ENCODE measurements around the gene THBS3.
"Not testable (repeated sequence)": the region's sequence is repeated elsewhere in the genome, so short reads cannot be mapped to it uniquely, and the experiment has no call there.

Gene THBS3

GRCh38 chr1:155206891-155207805, 549 bp downstream of the THBS3 start:
- peak; percentile 86 to 96 (median 94) for DNase-seq

- no peak for DNase-seq
Observed at GRCh38 chr1:155205969-155206593, 1.6 kb downstream of the THBS3 start.

GRCh38 chr1:155205035-155205434, 2.7 kb downstream of the THBS3 start:
- DNase-seq: no peak

- DNase-seq: no peak
Observed at GRCh38 chr1:155202731-155203515, 4.8 kb downstream of the THBS3 start.

GRCh38 chr1:155202198-155202597, 5.5 kb downstream of the THBS3 start:
- no peak for DNase-seq

GRCh38 chr1:155200920-155201319, 6.8 kb downstream of the THBS3 start:
- no peak for DNase-seq

- DNase-seq: no peak
Observed at GRCh38 chr1:155199792-155200191, 7.9 kb downstream of the THBS3 start.

GRCh38 chr1:155198547-155198906, 9.2 kb downstream of the THBS3 start:
- DNase-seq: no peak

- no peak for DNase-seq
Observed at GRCh38 chr1:155197901-155198546, 9.7 kb downstream of the THBS3 start.

GRCh38 chr1:155196893-155197638, 10.6 kb downstream of the THBS3 start:
- no peak for DNase-seq

- DNase-seq: no peak
Observed at GRCh38 chr1:155196103-155196892, 11.4 kb downstream of the THBS3 start.

- DNase-seq: no peak
Observed at GRCh38 chr1:155195201-155196102, 12.2 kb downstream of the THBS3 start.

- DNase-seq: not testable (repeated sequence)
Observed at GRCh38 chr1:155193991-155194240, 13.8 kb downstream of the THBS3 start.

- DNase-seq: peak; percentile 91 to 96 (median 94)
Observed at GRCh38 chr1:155193275-155193990, 14.3 kb downstream of the THBS3 start.

GRCh38 chr1:155192346-155193274, 15.1 kb downstream of the THBS3 start:
- peak; percentile 80 to 90 (median 85) for DNase-seq

- no peak for DNase-seq
Observed at GRCh38 chr1:155191904-155192303, 15.8 kb downstream of the THBS3 start.

GRCh38 chr1:155189926-155190325, 17.8 kb downstream of the THBS3 start:
- DNase-seq: not testable (repeated sequence)

- no peak for DNase-seq
Observed at GRCh38 chr1:155188268-155188667, 19.4 kb downstream of the THBS3 start.

GRCh38 chr1:155187456-155187891, 20.2 kb downstream of the THBS3 start:
- no peak for DNase-seq

All from NCI-H1417 (cell line).